ENCODE data around the gene DIP2B. TPM values are rescaled to one million over a fixed set of nuclear protein-coding genes. Genes with fewer than 3 reads are reported as not detected.
A peak's percentile ranks its signal among the peaks of the same experiment; 100 is the strongest.

The DIP2B gene
- polyA plus RNA-seq, 1 of the 3 experiments (the other 2 are of a cell fraction) = 6.6 TPM

- 0 out of 2 replicates have a peak, but pooled peaks have one; percentile 27 for TF ChIP-seq REST (IDR thresholded peaks at IDR 0.05; ENCODE audit: low read depth, low read length)
- TF ChIP-seq FOXJ3 (CRISPR knock-in tag; IDR thresholded peaks at IDR 0.05) = no peak
- no peak for TF ChIP-seq USF2 (IDR thresholded peaks at IDR 0.05; ENCODE audit: borderline replicate concordance, low read depth, low read length)
- TF ChIP-seq TCF12 (IDR thresholded peaks at IDR 0.05) = peak; percentile 48
- TF ChIP-seq CTCF (IDR thresholded peaks at IDR 0.05) = 0 out of 2 replicates have a peak, but pooled peaks have one; percentile 16
- no peak for TF ChIP-seq ELF1 (IDR thresholded peaks at IDR 0.05)
- TF ChIP-seq FOSL2 (IDR thresholded peaks at IDR 0.05; ENCODE audit: borderline replicate concordance, low read depth) = peak; percentile 48; the same call in 1 of the 2 replicates
- TF ChIP-seq ZBTB33 (IDR thresholded peaks at IDR 0.05; ENCODE audit: borderline replicate concordance, low read depth) = no peak
- TF ChIP-seq EP300 (IDR thresholded peaks at IDR 0.05; ENCODE audit: borderline replicate concordance in 1 of 2, low read depth in 1 of 2, low read length in 1 of 2) = no peak
- no peak for TF ChIP-seq GABPA (IDR thresholded peaks at IDR 0.05; ENCODE audit: low read depth)
- peak; percentile 34; the same call in 1 of the 2 replicates for TF ChIP-seq JUND (IDR thresholded peaks at IDR 0.05)
- TF ChIP-seq MAX (IDR thresholded peaks at IDR 0.05; ENCODE audit: low read depth) = peak; percentile 66
- no peak for TF ChIP-seq RXRA (IDR thresholded peaks at IDR 0.05; ENCODE audit: borderline replicate concordance, low read depth)
- TF ChIP-seq RAD21 (IDR thresholded peaks at IDR 0.05; ENCODE audit: low read length) = no peak
Measured at GRCh38 chr12:50620109-50620977, 115.6 kb downstream of the DIP2B start (continued).
